ENCODE results near the gene TLR9.

- TF ChIP-seq CTCF (conservative IDR thresholded peaks at IDR 0.05) (no peak), ZFX (IDR thresholded peaks at IDR 0.05) (no peak)
These were observed 39.6 kb downstream of the TLR9 start for GRCh38 chr3:52185837-52186236.
